K562 (cell line): ENCODE data around the gene CYCS. TPM values are rescaled to one million over a fixed set of nuclear protein-coding genes. Genes with fewer than 3 reads are reported as not detected.
A peak's percentile ranks its signal among the peaks of the same experiment; 100 is the strongest.

Experiments
- ATAC-seq: fragments of 200-7000 bp; cut with Tn5 transposase; 3 replicates; pipeline ENCODE4 v1.9.1; 2020; ENCODE audit warnings: moderate library complexity
- BruUV-seq: library from RNA; stranded (reverse); fragments of 400-500 nt; replicated peaks from 2 replicates; lab custom pipeline; 2021; lab: Mats Ljungman, UMichigan
- CTCF ChIA-PET: fragments of 300-600 bp; formaldehyde crosslinking; extraction: SDS; loops from one replicate; lab custom pipeline; 2021; ENCODE audit warnings: low intra/inter-chr PET ratio; lab: Yijun Ruan, JAX
- POLR2A ChIA-PET: fragments of 300-600, 350-650 bp; sonication (Branson Sonifier 250); formaldehyde crosslinking; extraction: SDS; loops from one replicate; lab custom pipeline; 2021; ENCODE audit warnings: antibody characterized with exemption, inconsistent platforms; lab: Yijun Ruan, JAX
- DNase-seq, 4 experiments: peaks; one replicate each; pipeline versions ENCODE4 v3.0.0 to v3.0.0-alpha.2; 2011 to 2018; ENCODE audit warnings: low spot score in 3 of 4, mixed read lengths in 3 of 4; ENCODE audit errors: extremely low read depth in 1 of 4
- FAIRE-seq: peaks from 2 replicates; lab custom pipeline; 2011; peaks lifted over from hg19 to GRCh38; lab: Jason Lieb, UNC
- H2AFZ ChIP-seq: 2 replicates; pipeline ENCODE4 v1.6.0; 2011; ENCODE audit warnings: low read depth, low read length, control low read depth, inconsistent platforms
- H3K27ac ChIP-seq: fragments of 200-600 bp; 3 replicates; pipeline ENCODE4 v1.8.0; 2011; ENCODE audit warnings: low read depth, mild to moderate bottlenecking, control low read depth, inconsistent platforms, low read length, moderate library complexity, mixed read lengths; ENCODE audit errors: extremely low read depth
- H3K27me3 ChIP-seq, 2 experiments: fragments of 300-600 bp in 1 of 2; 2 replicates in 1 of 2; 3 replicates in 1 of 2; pipeline versions ENCODE4 v1.6.0 to v1.8.0; 2011; ENCODE audit warnings: inconsistent platforms in 2 of 2, low read length in 2 of 2, mild to moderate bottlenecking in 1 of 2, mixed read lengths in 1 of 2, moderate library complexity in 1 of 2; ENCODE audit not compliant: control insufficient read depth in 2 of 2, insufficient read depth in 2 of 2
- H3K36me3 ChIP-seq: fragments of 300-600 bp; 3 replicates; pipeline ENCODE4 v1.8.0; 2011; ENCODE audit warnings: mild to moderate bottlenecking, low read length, inconsistent platforms; ENCODE audit not compliant: control insufficient read depth, insufficient read depth
- H3K4me1 ChIP-seq, 2 experiments: fragments of 200-600 bp in 1 of 2; replicated peaks in 1 of 2; 2 replicates in 1 of 2; 3 replicates in 1 of 2; pipeline versions ENCODE4 v1.5.1 to v1.8.0; 2011; ENCODE audit warnings: inconsistent platforms in 2 of 2, low read length in 2 of 2, mild to moderate bottlenecking in 1 of 2, mixed read lengths in 1 of 2, moderate library complexity in 1 of 2; ENCODE audit not compliant: control insufficient read depth in 2 of 2, insufficient read depth in 2 of 2
- H3K4me2 ChIP-seq: 2 replicates; pipeline ENCODE4 v1.6.1; 2011; ENCODE audit warnings: low read length, control low read depth, inconsistent platforms, mixed read lengths; ENCODE audit not compliant: insufficient read depth
- H3K4me3 ChIP-seq: fragments of 200-600 bp; sonication (generic), shearing (Covaris generic); 2 replicates; pipeline ENCODE4 v1.5.1; 2016; ENCODE audit warnings: control low read depth, inconsistent platforms
- H3K79me2 ChIP-seq: fragments of 200-600 bp; 3 replicates; pipeline ENCODE4 v1.8.0; 2011; ENCODE audit warnings: low read length, inconsistent platforms; ENCODE audit not compliant: control insufficient read depth, insufficient read depth
- H3K9ac ChIP-seq, 2 experiments: 2 replicates each; pipeline versions ENCODE4 v1.6.0 to v1.6.1; 2011; ENCODE audit warnings: low read depth in 2 of 2, low read length in 2 of 2, control low read depth in 1 of 2, inconsistent platforms in 1 of 2, mild to moderate bottlenecking in 1 of 2, mixed read lengths in 1 of 2; ENCODE audit not compliant: insufficient read depth in 1 of 2
- H3K9me1 ChIP-seq: one replicate; pipeline ENCODE4 v1.6.0; 2011; ENCODE audit warnings: inconsistent platforms, mild to moderate bottlenecking, low read length, moderate library complexity; ENCODE audit not compliant: control insufficient read depth, insufficient read depth
- H3K9me3 ChIP-seq: replicated peaks from 2 replicates; pipeline ENCODE4 v1.5.1; 2011; ENCODE audit warnings: low read depth, low read length, inconsistent platforms; ENCODE audit not compliant: control insufficient read depth, insufficient read depth
- H4K20me1 ChIP-seq: replicated peaks from 2 replicates; pipeline ENCODE4 v1.6.1; 2011; ENCODE audit warnings: low read length, inconsistent platforms, mixed read lengths; ENCODE audit not compliant: control insufficient read depth, insufficient read depth
- CHD2 ChIP-seq: IDR thresholded peaks from 2 replicates; pipeline ENCODE4 v1.6.1; 2011; ENCODE audit warnings: low read depth, low read length
- L3MBTL2 ChIP-seq: fragments of 450-650 bp; IDR thresholded peaks from 2 replicates; pipeline ENCODE4 v1.6.1; 2016; ENCODE audit warnings: mild to moderate bottlenecking, moderate library complexity
- MYC ChIP-seq, 2 experiments: fragments of 250-450 bp in 1 of 2; sonication (Bioruptor Pico) in 1 of 2; IDR thresholded peaks; 2 replicates each; pipeline versions ENCODE4 v1.5.1 to v1.6.1; 2012 to 2021; ENCODE audit warnings: low read depth in 2 of 2, borderline replicate concordance in 1 of 2, improper control_type of control experiment in 1 of 2, low read length in 1 of 2, mild to moderate bottlenecking in 1 of 2, moderate library complexity in 1 of 2
- ZNF408 ChIP-seq: fragments of 250-450 bp; sonication (Bioruptor Pico); IDR thresholded peaks from 2 replicates; pipeline ENCODE4 v1.4.0; 2020; ENCODE audit warnings: low read depth, mild to moderate bottlenecking, moderate library complexity
- ZNF644 ChIP-seq: fragments of 200-800 bp; sonication (Bioruptor generic); IDR thresholded peaks from 2 replicates; pipeline ENCODE4 v1.6.1; 2016; ENCODE audit warnings: low read depth, missing genetic modification characterization, missing compliant biosample characterization
- WGBS: fragments of 100-300 bp; shearing (Covaris generic); methylation state at CpG from one replicate; pipeline ENCODE4 v1.1.6; 2016; ENCODE audit warnings: low coverage, mixed read lengths; ENCODE audit not compliant: insufficient coverage; ENCODE audit errors: missing lambda C conversion rate; 5-methylcytosine and 5-hydroxymethylcytosine counted together
- in situ Hi-C: fragments of 300-500 bp; cut with MboI; formaldehyde crosslinking; loops from 4 replicates; pipeline ENCODE4 v1.15.0; 2018; ENCODE audit warnings: inconsistent platforms, mixed read lengths
- intact Hi-C: fragments of 100-400 bp; cut with micrococcal nuclease; formaldehyde crosslinking; loops from 2 replicates; pipeline ENCODE4 v1.14.2; 2022
- polyA plus RNA-seq, 8 experiments: library from polyadenylated mRNA; depleted of rRNA in 4 of 8; stranded (reverse) in 5 of 8; unstranded in 3 of 8; fragments of >200 nt; fragmentation: Nextera tagmentation in 2 of 8; fragmentation: Illumina TruSeq in 1 of 8; extraction: Ambion mirVana in 2 of 8; extraction: Trizol in 1 of 8; gene quantifications; 2 replicates each; pipeline versions ENCODE4 v1.2.1 to v1.2.3, GENCODE V29; 2011 to 2014; ENCODE audit warnings: inconsistent platforms in 1 of 8, missing spikeins in 1 of 8
- total RNA-seq, 7 experiments: library from RNA; depleted of rRNA in 6 of 7; stranded (reverse); fragments of >200 nt in 6 of 7; fragmentation: Illumina TruSeq in 2 of 7; extraction: Trizol in 2 of 7; gene quantifications; 2 replicates each; pipeline versions ENCODE4 v1.2.1 to v1.2.3, GENCODE V29; 2011 to 2021; ENCODE audit warnings: low replicate concordance in 1 of 7
- TF ChIP-seq, protein P1 (sequence below): fragments of 450-650 bp; IDR thresholded peaks from 2 replicates; pipeline ENCODE4 v1.6.1; 2016; ENCODE audit warnings: mild to moderate bottlenecking, moderate library complexity
- TF ChIP-seq, protein P2 (sequence below): sonication (generic); formaldehyde crosslinking; IDR thresholded peaks from 2 replicates; pipeline ENCODE4 v1.5.0; 2020; ENCODE audit warnings: missing genetic modification reagents

The CYCS gene
- total and polyA plus RNA-seq, 9 of the 15 experiments (the other 6 are each of a cell fraction or from before 2014, with no cell fraction given), result 206 to 1,425 (median 438) TPM

DNA sequence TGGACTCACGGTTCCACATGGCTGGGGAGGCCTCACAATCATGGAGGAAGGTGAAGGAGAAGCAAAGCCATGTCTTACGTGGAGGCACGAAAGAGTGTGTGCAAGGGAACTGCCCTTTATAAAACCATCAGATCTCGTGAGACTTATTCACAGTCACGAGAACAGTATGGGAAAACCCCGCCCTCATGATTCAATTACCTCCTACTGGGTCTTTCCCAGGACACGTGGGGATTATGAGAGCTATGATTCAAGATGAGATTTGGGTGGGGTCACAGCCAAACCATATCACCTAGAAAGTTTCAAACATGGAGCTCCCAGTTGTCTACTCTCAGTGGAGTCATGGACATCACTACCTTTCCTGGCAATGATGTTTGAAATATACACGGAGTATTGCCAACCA, 49.6 kb downstream of the CYCS start:
- Histone ChIP-seq H3K79me2 (no peaks in the 10 kb centered on the region), H3K9ac (no peak overlapping the region), H4K20me1 (no peaks in the 10 kb centered on the region), H3K27ac (no peak overlapping the region), H3K9me3 (no peaks in the 10 kb centered on the region), H3K36me3 (no peaks in the 10 kb centered on the region), H3K4me3 (no peak overlapping the region), H3K9me1 (no peaks in the 10 kb centered on the region), H3K4me1 (no peaks in the 10 kb centered on the region), H3K4me2 (peak overlapping the region; percentile 33; the same call in 1 of the 2 replicates), H2AFZ (peak overlapping the region; percentile 64), H3K27me3 (no peaks in the 10 kb centered on the region)
- CTCF ChIA-PET, result no interaction called here
- POLR2A ChIA-PET, result no interaction called here
- intact Hi-C loops (no loop called here), in situ Hi-C loops (loop anchor here (25.0 kb wide), 1 partner anchor 1513 kb away; no protein-coding TSS in a partner anchor)
- no peak for FAIRE-seq
- peak in 1 of 4 experiments; percentile 26 for DNase-seq
- peak; percentile 76 for ATAC-seq
- WGBS, result 31% methylated on average over 8 of the region's 8 CpGs
- TF ChIP-seq CHD2 (peak; percentile 82), ZNF408 (no peak), MYC (IDR thresholded peaks at IDR 0.05; ENCODE audit: low read depth, low read length) (0 out of 2 replicates have a peak, but pooled peaks have one; percentile 11), MYC (CRISPR knock-in tag; IDR thresholded peaks at IDR 0.05; ENCODE audit: borderline replicate concordance, low read depth) (no peak), L3MBTL2 (peak; percentile 60), ZNF644 (tag) (no peak)
- TF ChIP-seq, protein P1, sequence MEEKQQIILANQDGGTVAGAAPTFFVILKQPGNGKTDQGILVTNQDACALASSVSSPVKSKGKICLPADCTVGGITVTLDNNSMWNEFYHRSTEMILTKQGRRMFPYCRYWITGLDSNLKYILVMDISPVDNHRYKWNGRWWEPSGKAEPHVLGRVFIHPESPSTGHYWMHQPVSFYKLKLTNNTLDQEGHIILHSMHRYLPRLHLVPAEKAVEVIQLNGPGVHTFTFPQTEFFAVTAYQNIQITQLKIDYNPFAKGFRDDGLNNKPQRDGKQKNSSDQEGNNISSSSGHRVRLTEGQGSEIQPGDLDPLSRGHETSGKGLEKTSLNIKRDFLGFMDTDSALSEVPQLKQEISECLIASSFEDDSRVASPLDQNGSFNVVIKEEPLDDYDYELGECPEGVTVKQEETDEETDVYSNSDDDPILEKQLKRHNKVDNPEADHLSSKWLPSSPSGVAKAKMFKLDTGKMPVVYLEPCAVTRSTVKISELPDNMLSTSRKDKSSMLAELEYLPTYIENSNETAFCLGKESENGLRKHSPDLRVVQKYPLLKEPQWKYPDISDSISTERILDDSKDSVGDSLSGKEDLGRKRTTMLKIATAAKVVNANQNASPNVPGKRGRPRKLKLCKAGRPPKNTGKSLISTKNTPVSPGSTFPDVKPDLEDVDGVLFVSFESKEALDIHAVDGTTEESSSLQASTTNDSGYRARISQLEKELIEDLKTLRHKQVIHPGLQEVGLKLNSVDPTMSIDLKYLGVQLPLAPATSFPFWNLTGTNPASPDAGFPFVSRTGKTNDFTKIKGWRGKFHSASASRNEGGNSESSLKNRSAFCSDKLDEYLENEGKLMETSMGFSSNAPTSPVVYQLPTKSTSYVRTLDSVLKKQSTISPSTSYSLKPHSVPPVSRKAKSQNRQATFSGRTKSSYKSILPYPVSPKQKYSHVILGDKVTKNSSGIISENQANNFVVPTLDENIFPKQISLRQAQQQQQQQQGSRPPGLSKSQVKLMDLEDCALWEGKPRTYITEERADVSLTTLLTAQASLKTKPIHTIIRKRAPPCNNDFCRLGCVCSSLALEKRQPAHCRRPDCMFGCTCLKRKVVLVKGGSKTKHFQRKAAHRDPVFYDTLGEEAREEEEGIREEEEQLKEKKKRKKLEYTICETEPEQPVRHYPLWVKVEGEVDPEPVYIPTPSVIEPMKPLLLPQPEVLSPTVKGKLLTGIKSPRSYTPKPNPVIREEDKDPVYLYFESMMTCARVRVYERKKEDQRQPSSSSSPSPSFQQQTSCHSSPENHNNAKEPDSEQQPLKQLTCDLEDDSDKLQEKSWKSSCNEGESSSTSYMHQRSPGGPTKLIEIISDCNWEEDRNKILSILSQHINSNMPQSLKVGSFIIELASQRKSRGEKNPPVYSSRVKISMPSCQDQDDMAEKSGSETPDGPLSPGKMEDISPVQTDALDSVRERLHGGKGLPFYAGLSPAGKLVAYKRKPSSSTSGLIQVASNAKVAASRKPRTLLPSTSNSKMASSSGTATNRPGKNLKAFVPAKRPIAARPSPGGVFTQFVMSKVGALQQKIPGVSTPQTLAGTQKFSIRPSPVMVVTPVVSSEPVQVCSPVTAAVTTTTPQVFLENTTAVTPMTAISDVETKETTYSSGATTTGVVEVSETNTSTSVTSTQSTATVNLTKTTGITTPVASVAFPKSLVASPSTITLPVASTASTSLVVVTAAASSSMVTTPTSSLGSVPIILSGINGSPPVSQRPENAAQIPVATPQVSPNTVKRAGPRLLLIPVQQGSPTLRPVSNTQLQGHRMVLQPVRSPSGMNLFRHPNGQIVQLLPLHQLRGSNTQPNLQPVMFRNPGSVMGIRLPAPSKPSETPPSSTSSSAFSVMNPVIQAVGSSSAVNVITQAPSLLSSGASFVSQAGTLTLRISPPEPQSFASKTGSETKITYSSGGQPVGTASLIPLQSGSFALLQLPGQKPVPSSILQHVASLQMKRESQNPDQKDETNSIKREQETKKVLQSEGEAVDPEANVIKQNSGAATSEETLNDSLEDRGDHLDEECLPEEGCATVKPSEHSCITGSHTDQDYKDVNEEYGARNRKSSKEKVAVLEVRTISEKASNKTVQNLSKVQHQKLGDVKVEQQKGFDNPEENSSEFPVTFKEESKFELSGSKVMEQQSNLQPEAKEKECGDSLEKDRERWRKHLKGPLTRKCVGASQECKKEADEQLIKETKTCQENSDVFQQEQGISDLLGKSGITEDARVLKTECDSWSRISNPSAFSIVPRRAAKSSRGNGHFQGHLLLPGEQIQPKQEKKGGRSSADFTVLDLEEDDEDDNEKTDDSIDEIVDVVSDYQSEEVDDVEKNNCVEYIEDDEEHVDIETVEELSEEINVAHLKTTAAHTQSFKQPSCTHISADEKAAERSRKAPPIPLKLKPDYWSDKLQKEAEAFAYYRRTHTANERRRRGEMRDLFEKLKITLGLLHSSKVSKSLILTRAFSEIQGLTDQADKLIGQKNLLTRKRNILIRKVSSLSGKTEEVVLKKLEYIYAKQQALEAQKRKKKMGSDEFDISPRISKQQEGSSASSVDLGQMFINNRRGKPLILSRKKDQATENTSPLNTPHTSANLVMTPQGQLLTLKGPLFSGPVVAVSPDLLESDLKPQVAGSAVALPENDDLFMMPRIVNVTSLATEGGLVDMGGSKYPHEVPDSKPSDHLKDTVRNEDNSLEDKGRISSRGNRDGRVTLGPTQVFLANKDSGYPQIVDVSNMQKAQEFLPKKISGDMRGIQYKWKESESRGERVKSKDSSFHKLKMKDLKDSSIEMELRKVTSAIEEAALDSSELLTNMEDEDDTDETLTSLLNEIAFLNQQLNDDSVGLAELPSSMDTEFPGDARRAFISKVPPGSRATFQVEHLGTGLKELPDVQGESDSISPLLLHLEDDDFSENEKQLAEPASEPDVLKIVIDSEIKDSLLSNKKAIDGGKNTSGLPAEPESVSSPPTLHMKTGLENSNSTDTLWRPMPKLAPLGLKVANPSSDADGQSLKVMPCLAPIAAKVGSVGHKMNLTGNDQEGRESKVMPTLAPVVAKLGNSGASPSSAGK, result peak; percentile 25; the same call in 1 of the 2 replicates
- TF ChIP-seq, protein P2, sequence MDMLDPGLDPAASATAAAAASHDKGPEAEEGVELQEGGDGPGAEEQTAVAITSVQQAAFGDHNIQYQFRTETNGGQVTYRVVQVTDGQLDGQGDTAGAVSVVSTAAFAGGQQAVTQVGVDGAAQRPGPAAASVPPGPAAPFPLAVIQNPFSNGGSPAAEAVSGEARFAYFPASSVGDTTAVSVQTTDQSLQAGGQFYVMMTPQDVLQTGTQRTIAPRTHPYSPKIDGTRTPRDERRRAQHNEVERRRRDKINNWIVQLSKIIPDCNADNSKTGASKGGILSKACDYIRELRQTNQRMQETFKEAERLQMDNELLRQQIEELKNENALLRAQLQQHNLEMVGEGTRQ, result 0 out of 2 replicates have a peak, but pooled peaks have one; percentile 24
- BruUV-seq, result no TSS peak
